DND-41 (cell line): Measurements from ENCODE around the gene PDCD1LG2.

Experiments used
- ATAC-seq: fragments of 200-7000 bp; cut with Tn5 transposase; 3 replicates; pipeline ENCODE4 v1.9.1; 2021; ENCODE audit warnings: low read depth; ENCODE audit not compliant: insufficient read depth
- DNase-seq: peaks from one replicate; pipeline ENCODE4 v3.0.0-alpha.2; 2020
- H2AFZ ChIP-seq: 2 replicates; pipeline ENCODE4 v1.6.0; 2012; ENCODE audit warnings: low read depth, low read length
- H3K27ac ChIP-seq: 2 replicates; pipeline ENCODE4 v1.5.1; 2012; ENCODE audit warnings: low read length, inconsistent platforms
- H3K27me3 ChIP-seq: fragments of 200-600 bp; sonication (generic); 2 replicates; pipeline ENCODE4 v1.6.0; 2012; ENCODE audit warnings: low read length, mild to moderate bottlenecking, inconsistent platforms; ENCODE audit not compliant: insufficient read depth, poor library complexity
- H3K36me3 ChIP-seq: 2 replicates; pipeline ENCODE4 v1.5.1; 2012; ENCODE audit warnings: low read length, inconsistent platforms; ENCODE audit not compliant: insufficient read depth
- H3K4me1 ChIP-seq: 2 replicates; pipeline ENCODE4 v1.5.1; 2012; ENCODE audit warnings: mild to moderate bottlenecking, low read length; ENCODE audit not compliant: insufficient read depth
- H3K4me2 ChIP-seq: 2 replicates; pipeline ENCODE4 v1.6.0; 2012; ENCODE audit warnings: mild to moderate bottlenecking, moderate library complexity, low read length, inconsistent platforms; ENCODE audit not compliant: insufficient read depth
- H3K4me3 ChIP-seq, 2 experiments: fragments of 200-600 bp in 1 of 2; shearing (Covaris generic) in 1 of 2; 2 replicates each; pipeline ENCODE4 v1.5.1; 2012 to 2016; ENCODE audit warnings: inconsistent platforms in 2 of 2, low read length in 2 of 2, mild to moderate bottlenecking in 2 of 2, low read depth in 1 of 2, moderate library complexity in 1 of 2
- H3K79me2 ChIP-seq: 2 replicates; pipeline ENCODE4 v1.6.0; 2012; ENCODE audit warnings: low read length, inconsistent platforms; ENCODE audit not compliant: insufficient read depth
- H3K9ac ChIP-seq: 2 replicates; pipeline ENCODE4 v1.6.0; 2012; ENCODE audit warnings: low read depth, mild to moderate bottlenecking, inconsistent platforms, low read length, moderate library complexity
- H3K9me3 ChIP-seq: 2 replicates; pipeline ENCODE4 v1.5.1; 2012; ENCODE audit warnings: low read length, moderate library complexity, mild to moderate bottlenecking, inconsistent platforms; ENCODE audit not compliant: insufficient read depth, severe bottlenecking
- H4K20me1 ChIP-seq: 2 replicates; pipeline ENCODE4 v1.6.0; 2012; ENCODE audit warnings: low read length; ENCODE audit not compliant: insufficient read depth
- EZH2 ChIP-seq: IDR thresholded peaks from 3 replicates; pipeline ENCODE4 v1.6.1; 2012; ENCODE audit warnings: borderline replicate concordance, low read depth, mild to moderate bottlenecking, moderate library complexity, low read length, inconsistent platforms; ENCODE audit not compliant: severe bottlenecking
- TF ChIP-seq, protein P1 (sequence below): IDR thresholded peaks from 2 replicates; pipeline ENCODE4 v1.5.1; 2012; ENCODE audit warnings: borderline replicate concordance, low read length, moderate library complexity, mild to moderate bottlenecking; ENCODE audit not compliant: poor library complexity, severe bottlenecking; ENCODE audit errors: extremely low read depth

The PDCD1LG2 gene

DNA sequence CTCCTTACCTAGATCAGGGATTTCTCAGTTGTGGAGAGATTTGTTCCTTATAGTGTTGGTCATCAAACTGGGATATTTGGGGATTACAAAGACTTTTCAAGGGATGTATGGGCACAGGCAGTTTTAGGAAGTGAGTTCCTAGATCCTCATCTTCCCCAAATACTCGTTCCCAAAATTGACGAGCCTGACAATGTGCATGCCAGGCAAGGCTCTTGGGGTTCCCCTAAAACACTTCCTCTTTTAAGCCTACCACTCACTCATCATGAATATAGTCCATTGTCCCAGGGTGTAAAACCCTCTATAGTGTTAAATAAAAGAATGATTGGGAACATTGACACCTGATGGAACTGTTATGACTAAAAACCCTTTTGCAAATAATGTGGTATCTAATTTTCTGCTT, 26.4 kb downstream of the PDCD1LG2 start:
- no peaks in the 10 kb centered on the region for H4K20me1 ChIP-seq
- H3K9me3 ChIP-seq, result no peaks in the 10 kb centered on the region
- DNase-seq, result no peak
- no peak overlapping the region for H3K4me2 ChIP-seq
- no peak overlapping the region for H2AFZ ChIP-seq
- ATAC-seq, result no peak
- no peak for TF ChIP-seq EZH2
- TF ChIP-seq, protein P1, sequence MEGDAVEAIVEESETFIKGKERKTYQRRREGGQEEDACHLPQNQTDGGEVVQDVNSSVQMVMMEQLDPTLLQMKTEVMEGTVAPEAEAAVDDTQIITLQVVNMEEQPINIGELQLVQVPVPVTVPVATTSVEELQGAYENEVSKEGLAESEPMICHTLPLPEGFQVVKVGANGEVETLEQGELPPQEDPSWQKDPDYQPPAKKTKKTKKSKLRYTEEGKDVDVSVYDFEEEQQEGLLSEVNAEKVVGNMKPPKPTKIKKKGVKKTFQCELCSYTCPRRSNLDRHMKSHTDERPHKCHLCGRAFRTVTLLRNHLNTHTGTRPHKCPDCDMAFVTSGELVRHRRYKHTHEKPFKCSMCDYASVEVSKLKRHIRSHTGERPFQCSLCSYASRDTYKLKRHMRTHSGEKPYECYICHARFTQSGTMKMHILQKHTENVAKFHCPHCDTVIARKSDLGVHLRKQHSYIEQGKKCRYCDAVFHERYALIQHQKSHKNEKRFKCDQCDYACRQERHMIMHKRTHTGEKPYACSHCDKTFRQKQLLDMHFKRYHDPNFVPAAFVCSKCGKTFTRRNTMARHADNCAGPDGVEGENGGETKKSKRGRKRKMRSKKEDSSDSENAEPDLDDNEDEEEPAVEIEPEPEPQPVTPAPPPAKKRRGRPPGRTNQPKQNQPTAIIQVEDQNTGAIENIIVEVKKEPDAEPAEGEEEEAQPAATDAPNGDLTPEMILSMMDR, result no peak
- H3K4me3 ChIP-seq, result no peak overlapping the region
- no peaks in the 10 kb centered on the region for H3K27me3 ChIP-seq
- no peak overlapping the region for H3K9ac ChIP-seq
- H3K27ac ChIP-seq, result no peak overlapping the region
- no peaks in the 10 kb centered on the region for H3K36me3 ChIP-seq
- H3K79me2 ChIP-seq, result no peaks in the 10 kb centered on the region
- no peaks in the 10 kb centered on the region for H3K4me1 ChIP-seq

DNA sequence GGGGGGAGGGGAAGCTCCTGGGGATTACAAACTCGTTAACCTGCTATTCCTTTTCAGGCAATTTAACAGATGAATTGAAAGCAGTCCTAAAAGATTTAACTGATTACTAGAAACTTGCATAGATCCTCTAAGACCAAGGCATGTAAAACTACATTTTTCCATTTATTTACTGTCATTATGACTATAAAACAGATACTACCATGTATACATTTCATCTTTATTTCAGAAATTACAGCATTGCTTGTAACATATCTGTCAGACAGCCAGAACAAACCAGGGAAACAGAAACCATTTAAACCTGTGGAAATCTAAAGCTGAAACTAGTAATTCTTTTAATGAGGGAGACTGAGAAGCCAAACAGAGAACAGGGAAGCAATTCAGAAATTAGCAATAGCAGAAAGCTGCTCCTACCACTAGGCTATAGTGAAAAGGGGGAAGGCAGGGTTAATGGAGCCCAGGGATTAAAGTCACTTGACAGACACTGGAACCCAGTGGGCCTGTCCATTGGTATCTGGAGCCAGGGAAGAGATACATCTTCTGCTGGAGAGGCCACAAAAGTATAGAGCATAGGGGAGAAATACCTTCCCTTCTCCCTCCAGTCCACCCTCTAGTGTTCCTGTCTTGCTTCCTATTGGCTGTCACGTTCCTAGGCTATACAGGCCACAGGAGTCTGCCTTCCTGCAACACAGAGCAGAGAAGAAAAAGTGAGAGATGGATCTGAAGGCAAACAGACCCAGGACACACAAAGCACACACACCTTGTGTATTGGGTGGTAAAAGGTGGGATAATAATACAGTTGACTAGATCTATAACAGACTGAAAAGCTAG, 33.8 kb downstream of the PDCD1LG2 start:
- Histone ChIP-seq H3K9me3 (no peaks in the 10 kb centered on the region), H3K27me3 (no peaks in the 10 kb centered on the region), H3K4me2 (no peak overlapping the region), H2AFZ (no peak overlapping the region), H3K4me3 (no peak overlapping the region), H3K4me1 (no peaks in the 10 kb centered on the region), H3K36me3 (no peaks in the 10 kb centered on the region), H3K27ac (no peak overlapping the region), H4K20me1 (no peaks in the 10 kb centered on the region), H3K9ac (no peak overlapping the region), H3K79me2 (no peaks in the 10 kb centered on the region)
- DNase-seq (no peak), ATAC-seq (no peak)
- TF ChIP-seq, protein P1, result no peak
- no peak for TF ChIP-seq EZH2

DNA sequence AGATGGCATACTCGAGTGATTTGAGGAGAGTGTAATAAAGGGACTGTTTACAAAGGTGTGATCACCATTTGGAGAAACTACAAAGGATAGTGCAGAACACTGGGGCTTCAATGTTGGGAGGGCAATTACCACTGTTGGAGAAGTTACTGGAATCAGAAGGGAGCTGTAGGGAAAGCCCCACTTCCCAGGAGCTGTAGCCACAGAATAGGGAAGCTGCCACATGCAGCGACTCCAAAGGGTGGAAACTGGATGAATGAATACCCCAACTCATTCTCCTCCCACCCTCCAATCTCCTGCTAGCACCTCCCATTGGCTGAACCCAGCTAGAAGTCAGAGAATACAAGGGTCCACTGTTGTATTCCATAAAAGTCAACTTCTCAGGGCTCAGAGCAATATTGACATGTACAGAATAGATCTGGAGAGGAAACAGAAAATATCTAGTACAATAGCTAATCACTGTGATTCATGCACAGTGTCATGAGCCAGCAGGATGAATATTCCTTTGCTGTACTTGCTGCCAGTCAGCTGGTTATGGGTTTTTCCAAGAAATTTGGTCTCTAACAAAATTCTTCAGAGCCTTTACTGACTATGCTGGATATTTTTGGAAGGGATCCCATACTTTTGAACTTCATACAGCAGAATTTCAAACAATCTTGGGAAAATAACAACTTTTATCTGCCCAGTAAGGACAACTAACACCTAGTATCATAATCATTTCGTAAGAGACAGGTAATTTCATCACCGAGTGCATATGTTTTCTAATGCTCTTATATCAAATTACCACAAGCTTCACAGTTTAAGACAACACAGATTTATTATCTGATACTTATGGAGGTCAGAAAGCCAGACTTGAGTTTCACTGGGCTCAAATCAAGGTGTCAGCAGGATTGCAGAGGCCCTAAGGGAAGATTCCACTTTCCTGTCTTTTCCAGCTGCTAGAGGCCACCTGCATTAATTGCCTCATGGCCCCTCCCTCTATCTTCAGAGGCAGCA, 39.6 kb downstream of the PDCD1LG2 start:
- DNase-seq, result no peak
- no peak for TF ChIP-seq EZH2
- TF ChIP-seq, protein P1, result no peak
- no peaks in the 10 kb centered on the region for H3K36me3 ChIP-seq
- no peak overlapping the region for H3K4me2 ChIP-seq
- H3K27me3 ChIP-seq, result no peaks in the 10 kb centered on the region
- no peaks in the 10 kb centered on the region for H3K9me3 ChIP-seq
- no peaks in the 10 kb centered on the region for H4K20me1 ChIP-seq
- no peak overlapping the region for H3K9ac ChIP-seq
- H3K79me2 ChIP-seq, result no peaks in the 10 kb centered on the region
- no peak overlapping the region for H2AFZ ChIP-seq
- no peak for ATAC-seq
- no peaks in the 10 kb centered on the region for H3K4me1 ChIP-seq
- H3K4me3 ChIP-seq, result no peak overlapping the region
- H3K27ac ChIP-seq, result no peak overlapping the region
